ENCODE measurements around the gene PDP2.

Gene PDP2, protein sequence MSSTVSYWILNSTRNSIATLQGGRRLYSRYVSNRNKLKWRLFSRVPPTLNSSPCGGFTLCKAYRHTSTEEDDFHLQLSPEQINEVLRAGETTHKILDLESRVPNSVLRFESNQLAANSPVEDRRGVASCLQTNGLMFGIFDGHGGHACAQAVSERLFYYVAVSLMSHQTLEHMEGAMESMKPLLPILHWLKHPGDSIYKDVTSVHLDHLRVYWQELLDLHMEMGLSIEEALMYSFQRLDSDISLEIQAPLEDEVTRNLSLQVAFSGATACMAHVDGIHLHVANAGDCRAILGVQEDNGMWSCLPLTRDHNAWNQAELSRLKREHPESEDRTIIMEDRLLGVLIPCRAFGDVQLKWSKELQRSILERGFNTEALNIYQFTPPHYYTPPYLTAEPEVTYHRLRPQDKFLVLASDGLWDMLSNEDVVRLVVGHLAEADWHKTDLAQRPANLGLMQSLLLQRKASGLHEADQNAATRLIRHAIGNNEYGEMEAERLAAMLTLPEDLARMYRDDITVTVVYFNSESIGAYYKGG

GRCh38 chr16:66880288-66881013, at the start of gene PDP2:
Gene PDP2, plus strand, starts transcription at chr16:66880515. Its CDS starts 3,770 bp downstream, at chr16:66884285.
- DNase-seq (ENCODE audit: low read depth): peak; percentile 62

GRCh38 chr16:66832190-66832589, 48.1 kb upstream of the PDP2 start:
- no peak for DNase-seq (ENCODE audit: low read depth)

DNA sequence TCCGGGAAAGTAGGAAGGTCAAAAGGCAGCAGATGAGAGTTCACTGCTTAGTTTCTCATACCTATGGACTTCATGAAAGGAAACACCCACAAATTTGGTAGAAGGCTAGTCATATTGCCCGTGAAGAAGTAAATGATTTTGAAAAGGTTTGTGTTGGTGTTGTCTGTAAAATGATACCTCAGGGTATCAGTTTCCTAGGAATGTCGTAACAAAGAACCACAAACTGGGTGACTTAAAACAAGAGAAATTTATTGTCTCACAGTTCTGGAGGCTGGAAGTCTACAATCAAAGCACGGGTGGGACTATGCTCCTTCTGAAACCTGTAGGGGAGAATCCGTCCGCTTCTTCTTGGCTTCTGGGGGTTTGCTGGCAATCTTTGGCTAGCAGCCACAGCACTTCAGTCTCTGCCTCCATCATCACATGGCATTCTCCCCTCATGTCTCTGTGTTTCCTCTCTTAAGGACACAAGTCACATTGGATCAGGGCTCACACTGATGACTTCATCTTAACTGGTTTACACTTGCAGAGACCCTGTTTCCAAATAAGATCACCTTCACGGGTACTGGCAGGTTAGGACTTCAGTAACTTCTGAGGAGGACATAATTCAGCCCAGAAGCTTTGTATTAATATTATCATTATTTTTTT, 47.5 kb upstream of the PDP2 start:
- DNase-seq (ENCODE audit: low read depth): no peak

GRCh38 chr16:66834746-66835145, 45.6 kb upstream of the PDP2 start:
- DNase-seq (ENCODE audit: low read depth): no peak

GRCh38 chr16:66840883-66841282, 39.4 kb upstream of the PDP2 start:
- no peak for DNase-seq (ENCODE audit: low read depth)

DNA sequence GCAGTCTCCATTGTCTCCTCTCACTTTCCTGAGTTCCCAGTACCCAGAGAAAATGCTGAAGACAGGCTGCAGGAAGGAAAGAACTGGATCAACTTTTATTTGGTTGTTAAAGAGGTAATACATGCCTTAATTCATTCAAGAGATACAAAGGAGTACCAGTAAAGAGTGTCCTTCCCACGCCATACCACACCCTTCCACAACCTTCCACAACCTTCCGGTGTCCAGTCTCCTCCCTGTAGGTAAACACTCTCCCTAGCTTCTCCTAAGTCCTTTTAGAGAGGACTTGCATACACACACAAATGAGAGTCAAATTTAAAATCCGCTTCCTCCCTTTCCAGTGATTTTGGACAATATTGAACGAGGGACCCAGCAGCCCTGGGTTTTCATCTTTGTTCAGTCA, 38.9 kb upstream of the PDP2 start:
- DNase-seq (ENCODE audit: low read depth): no peak

- DNase-seq (ENCODE audit: low read depth): no peak
These were observed 37.5 kb upstream of the PDP2 start for GRCh38 chr16:66842765-66843164.

DNA sequence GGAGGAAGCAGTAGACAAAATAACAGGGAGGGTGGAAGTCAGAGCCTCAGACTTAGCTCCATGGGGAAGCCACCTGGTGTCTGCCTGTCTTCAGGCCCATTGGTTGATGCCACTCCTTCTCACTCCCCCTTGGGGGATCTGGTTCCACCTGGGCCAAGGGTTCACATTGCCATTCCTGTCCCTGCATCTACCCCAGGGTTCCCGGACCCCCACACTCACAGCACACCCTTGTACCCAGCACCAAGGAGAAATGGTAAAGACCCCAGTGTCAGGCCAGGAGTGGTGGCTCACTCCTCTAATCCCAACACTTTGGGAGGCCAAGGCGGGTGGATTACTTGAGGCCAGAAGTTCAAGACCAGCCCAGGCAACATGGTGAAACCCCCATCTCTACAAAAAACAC, 37.1 kb upstream of the PDP2 start:
- DNase-seq (ENCODE audit: low read depth): no peak

DNA sequence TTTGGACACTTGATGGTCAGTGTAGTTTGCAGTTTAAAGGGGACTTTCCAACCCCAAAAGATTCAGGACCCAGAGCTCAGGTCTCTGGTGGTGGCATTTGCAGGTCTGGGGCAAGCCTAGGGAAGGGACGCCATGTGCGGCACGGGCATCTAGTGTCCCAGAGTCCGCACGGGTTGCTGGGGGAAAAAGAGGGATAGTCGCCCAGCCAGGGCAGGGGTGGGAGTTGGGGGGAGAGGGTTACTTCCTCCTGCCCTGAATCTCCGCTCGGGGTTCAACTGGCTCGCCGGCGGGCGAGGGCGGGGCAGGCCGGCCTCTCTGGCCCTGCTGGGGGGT, 36.3 kb upstream of the PDP2 start:
- DNase-seq (ENCODE audit: low read depth): no peak

- no peak for DNase-seq (ENCODE audit: low read depth)
These were observed 35.8 kb upstream of the PDP2 start, which contains the start of gene CA7 for GRCh38 chr16:66844342-66845079. Gene CA7, plus strand, starts transcription at chr16:66844414. Its CDS starts 74 bp downstream, at chr16:66844488.

GRCh38 chr16:66845080-66845410, 35.3 kb upstream of the PDP2 start:
- no peak for DNase-seq (ENCODE audit: low read depth)

GRCh38 chr16:66845791-66846221, 34.5 kb upstream of the PDP2 start:
- no peak for DNase-seq (ENCODE audit: low read depth)

DNA sequence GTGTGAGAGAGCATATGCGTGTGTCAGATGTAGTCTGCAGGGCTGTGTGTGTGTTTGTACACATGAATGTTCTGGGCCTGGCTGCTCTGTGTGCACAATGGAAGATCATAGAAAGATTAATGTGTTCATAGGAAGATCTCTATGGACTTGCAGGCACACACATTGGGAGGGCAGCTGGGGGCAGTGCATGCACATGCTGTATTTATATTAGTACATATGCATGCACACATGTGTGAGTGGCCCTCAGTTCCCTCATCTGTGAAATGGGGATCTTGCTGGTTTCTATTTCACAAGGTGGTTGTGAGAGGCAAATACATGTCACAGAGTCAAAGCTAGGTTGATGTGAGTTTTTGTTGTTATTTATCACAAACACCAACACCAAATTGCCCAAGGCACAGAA, 34.0 kb upstream of the PDP2 start:
- DNase-seq (ENCODE audit: low read depth): no peak

DNA sequence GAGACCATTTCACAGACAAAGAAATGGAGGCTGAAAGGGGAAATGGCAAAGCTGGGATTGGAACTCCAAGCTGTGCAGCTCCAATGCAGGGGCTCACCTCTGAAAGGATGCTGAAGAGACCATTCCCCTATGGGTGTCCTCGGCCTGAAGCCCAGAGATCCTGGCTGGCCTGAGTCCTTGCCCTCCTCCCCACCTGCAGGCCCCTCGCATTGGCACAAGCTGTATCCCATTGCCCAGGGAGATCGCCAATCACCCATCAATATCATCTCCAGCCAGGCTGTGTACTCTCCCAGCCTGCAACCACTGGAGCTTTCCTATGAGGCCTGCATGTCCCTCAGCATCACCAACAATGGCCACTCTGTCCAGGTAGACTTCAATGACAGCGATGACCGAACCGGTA, 33.5 kb upstream of the PDP2 start:
- no peak for DNase-seq (ENCODE audit: low read depth)

DNA sequence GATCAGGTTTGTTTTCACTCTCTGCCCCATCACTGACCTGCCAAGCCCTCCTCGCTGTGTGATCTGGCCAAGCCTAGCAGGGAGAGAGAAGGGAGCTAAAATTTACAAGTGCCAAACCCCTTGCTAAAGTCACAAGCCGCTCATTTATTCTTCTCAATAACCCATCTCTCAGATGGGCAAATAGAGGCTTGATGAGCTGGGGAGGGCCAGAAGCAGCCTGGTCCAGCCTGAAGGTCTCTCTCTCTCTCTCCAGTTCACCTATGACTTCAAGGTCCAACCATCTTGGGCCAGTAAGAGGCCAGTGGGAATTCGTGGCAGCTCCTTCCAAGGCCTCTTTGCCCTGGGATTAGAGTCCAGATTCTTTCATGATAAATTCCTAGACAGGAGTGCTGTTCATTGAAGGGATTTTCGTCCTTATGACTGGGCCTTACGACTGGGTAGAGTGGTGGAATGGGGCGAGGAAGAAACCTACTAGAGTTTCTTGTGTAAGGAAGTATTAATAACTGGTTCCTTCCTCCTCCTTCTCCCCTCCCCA, 32.7 kb upstream of the PDP2 start:
- DNase-seq (ENCODE audit: low read depth): no peak

GRCh38 chr16:66848172-66848571, 32.1 kb upstream of the PDP2 start:
- DNase-seq (ENCODE audit: low read depth): no peak

DNA sequence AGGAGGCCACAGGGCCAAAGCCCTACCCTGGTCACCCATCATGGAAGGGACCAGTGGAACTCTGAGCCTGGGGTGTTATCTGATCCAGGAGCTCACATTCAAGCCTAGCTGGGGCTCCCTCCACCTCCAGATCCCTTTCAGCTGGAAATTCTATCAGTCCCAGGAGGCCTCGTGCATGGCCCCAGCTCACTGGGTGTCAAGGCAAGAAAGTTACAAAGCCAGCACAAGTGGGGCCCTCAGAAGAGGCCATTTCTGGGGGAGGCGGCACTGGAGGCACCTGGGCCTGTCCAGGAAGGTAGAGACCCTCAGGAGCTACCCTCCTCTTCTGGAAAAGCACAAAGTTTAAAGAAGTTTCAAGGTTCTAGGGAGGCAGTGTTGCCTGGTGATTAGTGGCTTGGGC, 31.3 kb upstream of the PDP2 start:
- no peak for DNase-seq (ENCODE audit: low read depth)

DNA sequence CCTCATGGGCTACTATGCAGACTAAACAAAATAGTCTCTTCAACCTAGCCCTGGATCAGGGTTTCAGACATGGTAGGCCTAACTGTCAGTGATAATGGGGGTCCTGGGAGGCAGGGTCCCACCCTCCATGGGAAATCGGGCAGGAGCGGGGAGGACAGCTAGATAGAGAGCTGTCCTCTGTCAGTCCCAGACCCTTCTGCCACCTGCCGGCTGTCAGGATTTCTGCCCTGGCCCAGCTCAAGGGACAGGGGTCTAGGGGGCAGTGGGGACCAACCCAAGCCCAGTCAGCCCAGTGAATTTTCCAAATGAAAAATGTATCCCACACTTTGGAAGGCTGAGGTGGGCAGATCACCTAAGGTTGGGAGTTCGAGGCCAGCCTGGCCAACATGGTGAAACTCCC, 30.8 kb upstream of the PDP2 start:
- no peak for DNase-seq (ENCODE audit: low read depth)

DNA sequence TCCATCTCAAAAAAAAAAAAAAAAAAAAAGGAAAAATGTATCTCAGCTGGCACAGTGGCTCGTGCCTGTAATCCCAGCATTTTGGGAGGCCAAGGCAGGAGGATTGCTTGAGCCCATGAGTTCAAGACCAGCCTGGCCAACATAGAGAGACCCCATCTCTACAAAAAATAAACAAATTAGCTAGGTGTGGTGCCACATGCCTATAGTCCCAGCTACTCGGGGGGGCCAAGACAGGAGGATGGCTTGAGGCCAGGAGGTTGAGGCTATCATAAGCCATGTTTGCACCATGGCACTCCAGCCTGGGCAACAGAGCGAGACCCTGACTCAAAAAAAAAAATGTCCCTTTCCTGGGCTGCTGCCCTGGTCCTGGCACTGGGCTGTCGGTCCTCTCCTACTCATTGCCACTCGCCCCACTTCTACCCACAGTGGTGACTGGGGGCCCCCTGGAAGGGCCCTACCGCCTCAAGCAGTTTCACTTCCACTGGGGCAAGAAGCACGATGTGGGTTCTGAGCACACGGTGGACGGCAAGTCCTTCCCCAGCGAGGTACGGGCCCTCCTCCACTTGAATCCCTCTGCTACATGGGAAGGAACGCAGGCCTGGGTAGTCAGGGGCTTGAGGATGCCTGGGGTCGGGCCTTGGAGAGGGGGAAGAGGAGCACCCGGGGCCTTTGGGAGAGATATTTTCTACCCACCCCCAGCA, 30.1 kb upstream of the PDP2 start:
- DNase-seq (ENCODE audit: low read depth): no peak

DNA sequence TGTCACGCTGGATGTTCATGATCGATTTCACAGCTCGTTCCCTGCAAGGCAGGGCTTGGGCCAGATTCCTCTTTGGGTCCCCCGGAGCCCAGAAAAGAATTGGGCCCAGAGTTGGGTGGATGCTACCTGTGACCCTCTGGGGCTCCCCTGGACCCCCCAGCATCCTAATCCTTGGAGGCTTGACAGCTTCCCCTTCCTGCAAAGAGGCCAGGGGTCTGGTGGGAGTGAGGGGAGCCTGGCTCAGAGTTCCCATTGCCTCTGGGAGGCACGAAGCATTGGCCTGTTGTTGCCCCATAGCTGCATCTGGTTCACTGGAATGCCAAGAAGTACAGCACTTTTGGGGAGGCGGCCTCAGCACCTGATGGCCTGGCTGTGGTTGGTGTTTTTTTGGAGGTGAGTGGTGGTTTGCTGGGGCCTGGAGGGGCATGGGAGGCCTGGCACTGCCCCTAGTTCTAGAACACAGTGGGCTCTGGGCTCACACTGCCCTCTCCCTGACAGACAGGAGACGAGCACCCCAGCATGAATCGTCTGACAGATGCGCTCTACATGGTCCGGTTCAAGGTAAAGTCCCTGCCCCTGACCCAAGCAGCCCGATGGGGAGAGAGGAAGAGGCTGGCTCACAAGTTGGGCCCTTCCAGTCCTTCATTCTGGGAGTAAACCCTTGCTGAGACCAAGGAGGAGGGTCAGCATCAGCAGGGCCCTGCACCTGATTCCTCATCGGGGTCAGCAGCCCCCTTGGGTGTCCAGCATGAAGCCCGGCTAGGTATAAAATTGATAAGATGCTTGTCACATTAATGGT, 28.9 kb upstream of the PDP2 start:
- DNase-seq (ENCODE audit: low read depth): no peak
